HG02870 (cell line): ENCODE measurements around the gene RPL36A.
A peak's percentile ranks its signal among the peaks of the same experiment; 100 is the strongest.

Experiments used
- ATAC-seq: cut with Tn5 transposase; IDR thresholded peaks from one replicate; pipeline ENCODE4 v1.9.1; 2021; ENCODE audit warnings: mild to moderate bottlenecking, moderate library complexity; ENCODE audit not compliant: unreplicated experiment

The RPL36A gene

DNA sequence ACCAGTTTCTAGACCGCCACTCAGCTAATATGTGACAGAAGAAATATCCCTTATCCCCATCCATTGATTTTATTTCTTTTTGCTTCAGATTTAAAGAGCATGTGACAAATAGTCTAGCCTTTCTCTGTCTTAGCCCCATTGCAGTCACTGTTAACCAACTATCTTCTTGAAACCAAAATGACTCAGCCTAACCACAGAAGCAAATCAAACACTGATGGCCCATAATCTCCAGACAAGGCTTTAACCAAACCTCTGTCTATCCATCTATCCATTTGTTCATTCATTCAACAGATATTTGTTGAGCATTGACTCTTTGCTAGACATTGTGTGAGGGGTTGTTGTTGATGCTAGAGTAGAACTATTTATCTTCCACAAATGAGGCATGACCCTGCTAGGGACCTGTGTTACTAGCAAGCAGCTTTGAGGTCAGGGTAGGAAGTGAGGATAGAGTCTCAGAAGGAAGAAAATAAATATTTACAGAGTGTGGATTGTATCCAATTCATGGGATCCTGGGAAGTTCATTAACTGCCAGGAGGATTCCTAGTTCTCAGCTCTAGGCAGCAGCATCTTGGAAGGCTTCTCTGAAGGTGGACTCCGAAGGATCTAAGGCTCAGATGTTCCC is 39.8 kb downstream of the RPL36A start:
- ATAC-seq, result peak; percentile 95

GRCh38 chrX:101442085-101442484 is 51.3 kb downstream of the RPL36A start:
- ATAC-seq, result no peak
